Adrenal gland (tissue), 12 donors: ENCODE measurements around the gene ANXA10. TPM values are rescaled to one million over a fixed set of nuclear protein-coding genes. Genes with fewer than 3 reads are reported as not detected.
A peak's percentile ranks its signal among the peaks of the same experiment; 100 is the strongest.

Experiments used
- DNase-seq, 7 donors: peaks; one replicate each; pipeline ENCODE4 v3.0.0-alpha.2; 2019 to 2020
- H3K27ac ChIP-seq, 5 donors: fragments of 200-600 bp; sonication (generic) in 4 of 5; 1 replicate in 3 of 5; 2 replicates in 2 of 5; pipeline versions ENCODE4 v1.5.1 to v1.8.0; 2016 to 2020; ENCODE audit warnings: mild to moderate bottlenecking in 1 of 5
- H3K27me3 ChIP-seq: fragments of 200-600 bp; 2 replicates; pipeline ENCODE4 v1.8.0; 2021
- H3K36me3 ChIP-seq, 2 donors: fragments of 200-600 bp; replicated peaks in 1 of 2; 1 replicate in 1 of 2; 2 replicates in 1 of 2; pipeline versions ENCODE4 v1.5.1 to v1.8.0; 2018 to 2022
- H3K4me1 ChIP-seq, 2 donors: fragments of 200-600 bp; replicated peaks in 1 of 2; 1 replicate in 1 of 2; 2 replicates in 1 of 2; pipeline versions ENCODE4 v1.5.1 to v1.8.0; 2018 to 2021
- H3K4me3 ChIP-seq, 4 donors: fragments of 200-600 bp; sonication (generic) in 3 of 4; one replicate each; pipeline ENCODE4 v1.5.1; 2016 to 2018
- H3K9me3 ChIP-seq, 3 donors: fragments of 200-600 bp; sonication (generic) in 1 of 3; replicated peaks in 1 of 3; 1 replicate in 2 of 3; 2 replicates in 1 of 3; pipeline versions ENCODE4 v1.5.1 to v1.8.0; 2016 to 2021
- CTCF ChIP-seq, 6 experiments: fragments of 450-650 bp in 4 of 6; fragments of 200-600 bp in 2 of 6; sonication (generic) in 1 of 6; IDR thresholded peaks; 1 replicate in 5 of 6; 2 replicates in 1 of 6; pipeline versions ENCODE4 v1.5.1 to v1.8.0; 2016 to 2021; ENCODE audit warnings: antibody characterized with exemption in 6 of 6, mild to moderate bottlenecking in 2 of 6, moderate library complexity in 1 of 6
- POLR2A ChIP-seq, 2 donors: fragments of 450-650 bp; IDR thresholded peaks; one replicate each; pipeline ENCODE4 v1.6.1; 2017; ENCODE audit warnings: antibody characterized with exemption in 2 of 2, mild to moderate bottlenecking in 2 of 2, moderate library complexity in 1 of 2
- WGBS, 4 donors: extraction: QIAGEN DNeasy Blood & Tissue Kit in 2 of 4; methylation state at CpG; one replicate each; pipeline versions ENCODE4 v1.1.5 to v1.1.7; 2013 to 2017; 5-methylcytosine and 5-hydroxymethylcytosine counted together
- intact Hi-C, 2 donors: fragments of 100-400 bp; cut with DNase I; formaldehyde crosslinking; loops; one replicate each; pipeline versions ENCODE4 v1.14.1 to v1.15.0; 2022 to 2023
- polyA plus RNA-seq, 3 donors: library from polyadenylated mRNA; stranded (reverse); fragments of 200-250 nt in 2 of 3; fragments of 350-450 nt in 1 of 3; fragmentation: Illumina TruSeq in 1 of 3; extraction: RNeasy Lipid Tissue Mini Kit (QIAGEN cat#74804) in 1 of 3; gene quantifications; one replicate each; pipeline ENCODE4 v1.2.3, GENCODE V29; 2013 to 2014
- total RNA-seq, 9 donors: library from RNA; depleted of rRNA in 4 of 9; stranded (reverse); fragments of >200 nt in 4 of 9; fragments of 120-200 nt in 1 of 9; fragmentation: NEBNext Ultra II Directional in 1 of 9; extraction: Animal tissue kit (Norgen Biotek cat#: 25700) in 1 of 9; gene quantifications; one replicate each; pipeline versions ENCODE4 v1.1.0 to v1.2.4, GENCODE V29; 2013 to 2023
- donor health status: healthy with polysubstance abuse.
- donor health status: Bipolar disorder and iron deficiency.
- donor health status: DM: yes; HTN: yes; CAD: no.
- donor health status: DM: no; HTN: no; CAD: no.
- donor health status: DM: no; HTN: no; CAD: no.
- donor health status: DM: yes; HTN: yes; CAD: no.

Gene ANXA10
- total and polyA plus RNA-seq, 12 donors: 0.17 TPM; not detected in 11

- intact Hi-C loops: loop anchor here in 1 of 2 donors (10.0 kb wide), 1 partner anchor 731 kb away; no protein-coding TSS in a partner anchor
- Histone ChIP-seq H3K4me1 (peaks cover 0 to 5% of the 10 kb centered on the region in 2 donors), H3K36me3 (no peaks in the 10 kb centered on the region), H3K27ac (no peak overlapping the region), H3K27me3 (no peaks in the 10 kb centered on the region), H3K4me3 (no peak overlapping the region), H3K9me3 (no peaks in the 10 kb centered on the region)
- DNase-seq: peak in 4 of 7 donors; percentile 9 to 25 (median 13)
- TF ChIP-seq CTCF (IDR thresholded peaks at IDR 0.05) (peak; percentile 34 to 73 (median 63)), POLR2A (IDR thresholded peaks at IDR 0.05) (no peak)
- WGBS, 4 donors: 16 to 18% (median 17%) methylated on average over 6 of the region's 6 CpGs
Measured at GRCh38 chr4:168183717-168184571, 91.6 kb downstream of the ANXA10 start.

- DNase-seq: no peak
- no peaks in the 10 kb centered on the region for H3K36me3 ChIP-seq
- H3K9me3 ChIP-seq: no peaks in the 10 kb centered on the region
- 73 to 79% (median 77%) methylated on average over 1 of the region's 1 CpG for WGBS, 4 donors
- H3K27ac ChIP-seq: no peak overlapping the region
- no peaks in the 10 kb centered on the region for H3K27me3 ChIP-seq
- H3K4me1 ChIP-seq: peaks cover 0 to 5% of the 10 kb centered on the region in 2 donors
- intact Hi-C loops: loop anchor here in 1 of 2 donors (10.0 kb wide), 1 partner anchor 726 kb away; no protein-coding TSS in a partner anchor
- H3K4me3 ChIP-seq: no peak overlapping the region
- TF ChIP-seq POLR2A (IDR thresholded peaks at IDR 0.05) (no peak), CTCF (IDR thresholded peaks at IDR 0.05) (no peak)
Measured at GRCh38 chr4:168188754-168189153, 96.4 kb downstream of the ANXA10 start.

- Histone ChIP-seq H3K27ac (no peak overlapping the region), H3K36me3 (no peaks in the 10 kb centered on the region), H3K9me3 (no peaks in the 10 kb centered on the region), H3K27me3 (no peaks in the 10 kb centered on the region), H3K4me3 (no peak overlapping the region), H3K4me1 (no peaks in the 10 kb centered on the region)
- no peak for DNase-seq
- intact Hi-C loops: no loop called here
- TF ChIP-seq CTCF (IDR thresholded peaks at IDR 0.05) (no peak), POLR2A (IDR thresholded peaks at IDR 0.05) (no peak)
Measured at GRCh38 chr4:168197926-168198325, 105.6 kb downstream of the ANXA10 start.

GRCh38 chr4:168199260-168199957, 107.1 kb downstream of the ANXA10 start:
- DNase-seq: no peak

More at GRCh38 chr4:168199260-168199957, 107.1 kb downstream of the ANXA10 start:
- Histone ChIP-seq H3K4me3 (no peak overlapping the region), H3K27ac (no peak overlapping the region), H3K4me1 (no peaks in the 10 kb centered on the region), H3K9me3 (peaks cover 0 to 9% (median 0%) of the 10 kb centered on the region in 3 donors), H3K27me3 (no peaks in the 10 kb centered on the region), H3K36me3 (no peaks in the 10 kb centered on the region)
- TF ChIP-seq CTCF (IDR thresholded peaks at IDR 0.05): no peak
- TF ChIP-seq POLR2A (IDR thresholded peaks at IDR 0.05): no peak
- 42 to 61% (median 50%) methylated on average over 4 of the region's 4 CpGs for WGBS, 4 donors
- intact Hi-C loops: no loop called here
